HepG2 (cell line): ENCODE data around the gene EVL. TPM values are rescaled to one million over a fixed set of nuclear protein-coding genes. Genes with fewer than 3 reads are reported as not detected.

ENCODE experiments used
- AGO1 ChIP-seq: fragments of 200-400 bp; formaldehyde crosslinking; IDR thresholded peaks from 2 replicates; pipeline ENCODE4 v1.6.1; 2017; ENCODE audit warnings: mild to moderate bottlenecking, low read depth, low read length, moderate library complexity; ENCODE audit not compliant: poor library complexity, severe bottlenecking
- CHD2 ChIP-seq: IDR thresholded peaks from 2 replicates; pipeline ENCODE4 v1.6.1; 2011; ENCODE audit warnings: low read depth, low read length, improper control_type of control experiment
- DPF2 ChIP-seq: sonication (generic); formaldehyde crosslinking; IDR thresholded peaks from 2 replicates; pipeline ENCODE4 v1.4.0; 2020; ENCODE audit warnings: mild to moderate bottlenecking, low read depth, missing genetic modification reagents, borderline replicate concordance
- KAT7 ChIP-seq: IDR thresholded peaks from 2 replicates; pipeline ENCODE4 v1.6.1; 2018; ENCODE audit warnings: borderline replicate concordance, missing compliant biosample characterization
- MBNL3 ChIP-seq: fragments of 250-450 bp; sonication (Bioruptor Pico); conservative IDR thresholded peaks from 2 replicates; pipeline ENCODE4 v1.8.0; 2022; ENCODE audit warnings: mild to moderate bottlenecking, inconsistent platforms
- NR2F1 ChIP-seq, 2 experiments: fragments of 450-650 bp in 1 of 2; formaldehyde crosslinking in 1 of 2; IDR thresholded peaks; 2 replicates each; pipeline versions ENCODE4 v1.5.0 to v1.6.1; 2016 to 2020; ENCODE audit warnings: mild to moderate bottlenecking in 1 of 2, missing compliant biosample characterization in 1 of 2, missing genetic modification reagents in 1 of 2, moderate library complexity in 1 of 2
- SALL1 ChIP-seq: sonication (generic); formaldehyde crosslinking; IDR thresholded peaks from 2 replicates; pipeline ENCODE4 v1.8.0; 2022; ENCODE audit warnings: mild to moderate bottlenecking, missing genetic modification reagents
- TBX3 ChIP-seq: fragments of 450-650 bp; IDR thresholded peaks from 2 replicates; pipeline ENCODE4 v1.6.1; 2017; ENCODE audit warnings: antibody characterized with exemption, mild to moderate bottlenecking, inconsistent platforms, borderline replicate concordance
- TCF7 ChIP-seq: sonication (generic); IDR thresholded peaks from 2 replicates; pipeline ENCODE4 v1.6.1; 2016; ENCODE audit warnings: antibody characterized with exemption, low read depth
- TCF7L2 ChIP-seq: IDR thresholded peaks from 2 replicates; pipeline ENCODE4 v1.6.1; 2011; ENCODE audit warnings: mild to moderate bottlenecking, low read depth, low read length, moderate library complexity
- XRCC5 ChIP-seq: fragments of 200-400 bp; formaldehyde crosslinking; optimal IDR thresholded peaks from 2 replicates; pipeline ENCODE3; 2017; ENCODE audit warnings: mild to moderate bottlenecking, low read length
- ZNF138 ChIP-seq: sonication (generic); formaldehyde crosslinking; IDR thresholded peaks from 2 replicates; pipeline ENCODE4 v1.5.0; 2020; ENCODE audit warnings: mild to moderate bottlenecking, low read depth, missing genetic modification reagents
- ZNF180 ChIP-seq: sonication (generic); formaldehyde crosslinking; IDR thresholded peaks from 2 replicates; pipeline ENCODE4 v1.4.0; 2020; ENCODE audit warnings: low read depth, missing genetic modification reagents, borderline replicate concordance
- ZNF234 ChIP-seq: sonication (generic); formaldehyde crosslinking; conservative IDR thresholded peaks from 2 replicates; pipeline ENCODE4 v1.5.1; 2020; ENCODE audit warnings: mild to moderate bottlenecking, missing genetic modification reagents
- ZNF274 ChIP-seq: sonication (generic); formaldehyde crosslinking; IDR thresholded peaks from 2 replicates; pipeline ENCODE4 v1.5.1; 2020; ENCODE audit warnings: mild to moderate bottlenecking, missing genetic modification reagents
- ZNF563 ChIP-seq: sonication (generic); formaldehyde crosslinking; IDR thresholded peaks from 2 replicates; pipeline ENCODE4 v1.8.0; 2022; ENCODE audit warnings: mild to moderate bottlenecking, moderate library complexity, missing genetic modification reagents
- ZNF644 ChIP-seq: IDR thresholded peaks from 2 replicates; pipeline ENCODE4 v1.6.1; 2016; ENCODE audit warnings: low read depth
- polyA plus RNA-seq, 8 experiments: library from polyadenylated mRNA; depleted of rRNA in 3 of 8; stranded (reverse) in 7 of 8; unstranded in 1 of 8; fragments of >200 nt; fragmentation: Illumina TruSeq in 4 of 8; extraction: Trizol in 4 of 8; gene quantifications; 2 replicates each; pipeline versions ENCODE4 v1.2.1 to v1.2.3, GENCODE V29; 2011 to 2016; ENCODE audit warnings: low read depth in 4 of 8, missing spikeins in 1 of 8, mixed read lengths in 1 of 8; ENCODE audit not compliant: insufficient read depth in 1 of 8
- total RNA-seq, 5 experiments: library from RNA; depleted of rRNA; stranded (reverse); fragments of >200 nt; fragmentation: Illumina TruSeq; extraction: Trizol; gene quantifications; 2 replicates each; pipeline ENCODE4 v1.2.3, GENCODE V29; 2016; ENCODE audit warnings: low read depth in 1 of 5
- TF ChIP-seq, protein P1 (sequence below): sonication (generic); formaldehyde crosslinking; IDR thresholded peaks from 2 replicates; pipeline ENCODE4 v1.5.1; 2020; ENCODE audit warnings: mild to moderate bottlenecking, missing genetic modification reagents, borderline replicate concordance
- TF ChIP-seq, protein P2 (sequence below), 2 experiments: sonication (generic) in 1 of 2; formaldehyde crosslinking in 1 of 2; IDR thresholded peaks; 2 replicates each; pipeline versions ENCODE4 v1.5.1 to v1.6.1; 2011 to 2020; ENCODE audit warnings: borderline replicate concordance in 1 of 2, low read depth in 1 of 2, low read length in 1 of 2, mild to moderate bottlenecking in 1 of 2, missing genetic modification reagents in 1 of 2, moderate library complexity in 1 of 2
- TF ChIP-seq, protein P3 (sequence below): sonication (generic); formaldehyde crosslinking; IDR thresholded peaks from 2 replicates; pipeline ENCODE4 v1.5.0; 2020; ENCODE audit warnings: missing genetic modification reagents

EVL gene
- total and polyA plus RNA-seq, 2 of the 13 experiments (the other 11 are each of a cell fraction or from before 2014, with no cell fraction given) = 15.1 to 31.2 TPM

DNA sequence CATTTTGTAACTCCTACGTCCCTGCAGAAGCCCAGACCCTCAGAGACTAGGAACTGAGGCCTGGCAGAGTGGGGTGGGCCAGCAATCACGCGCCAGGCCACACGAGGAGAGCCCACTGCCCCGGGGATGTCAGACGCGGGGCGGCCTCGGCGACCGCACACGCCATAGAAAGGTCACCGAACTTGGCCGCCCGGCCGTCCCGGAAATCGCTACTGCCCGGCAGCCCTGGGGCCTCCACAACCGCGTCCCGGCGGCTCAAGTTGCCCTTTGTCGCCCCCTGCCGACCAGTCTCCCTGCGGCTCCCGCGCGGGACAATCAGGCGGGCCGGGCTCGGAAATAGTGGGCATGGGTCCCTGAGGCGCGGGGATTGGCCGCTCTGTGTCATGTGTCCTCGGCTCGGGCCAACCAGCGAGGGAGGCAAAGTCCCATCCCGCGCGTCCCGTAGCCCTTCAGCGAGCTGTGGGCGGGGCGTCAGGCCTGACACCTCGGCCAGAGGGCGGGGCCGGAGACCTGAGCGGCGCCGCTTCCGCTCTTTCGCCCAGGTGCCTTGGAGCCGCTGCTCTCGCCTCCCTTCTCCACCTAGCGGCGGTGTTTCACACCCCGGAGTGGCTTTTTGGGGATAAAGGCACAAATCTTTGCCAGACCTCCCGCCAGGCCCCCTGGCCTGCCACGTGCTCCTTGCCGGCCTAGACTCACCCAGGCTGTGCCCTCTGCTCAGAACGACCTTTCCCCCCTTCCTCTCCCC is 127.6 kb downstream of the EVL start (continued):
- TF ChIP-seq, protein P1, sequence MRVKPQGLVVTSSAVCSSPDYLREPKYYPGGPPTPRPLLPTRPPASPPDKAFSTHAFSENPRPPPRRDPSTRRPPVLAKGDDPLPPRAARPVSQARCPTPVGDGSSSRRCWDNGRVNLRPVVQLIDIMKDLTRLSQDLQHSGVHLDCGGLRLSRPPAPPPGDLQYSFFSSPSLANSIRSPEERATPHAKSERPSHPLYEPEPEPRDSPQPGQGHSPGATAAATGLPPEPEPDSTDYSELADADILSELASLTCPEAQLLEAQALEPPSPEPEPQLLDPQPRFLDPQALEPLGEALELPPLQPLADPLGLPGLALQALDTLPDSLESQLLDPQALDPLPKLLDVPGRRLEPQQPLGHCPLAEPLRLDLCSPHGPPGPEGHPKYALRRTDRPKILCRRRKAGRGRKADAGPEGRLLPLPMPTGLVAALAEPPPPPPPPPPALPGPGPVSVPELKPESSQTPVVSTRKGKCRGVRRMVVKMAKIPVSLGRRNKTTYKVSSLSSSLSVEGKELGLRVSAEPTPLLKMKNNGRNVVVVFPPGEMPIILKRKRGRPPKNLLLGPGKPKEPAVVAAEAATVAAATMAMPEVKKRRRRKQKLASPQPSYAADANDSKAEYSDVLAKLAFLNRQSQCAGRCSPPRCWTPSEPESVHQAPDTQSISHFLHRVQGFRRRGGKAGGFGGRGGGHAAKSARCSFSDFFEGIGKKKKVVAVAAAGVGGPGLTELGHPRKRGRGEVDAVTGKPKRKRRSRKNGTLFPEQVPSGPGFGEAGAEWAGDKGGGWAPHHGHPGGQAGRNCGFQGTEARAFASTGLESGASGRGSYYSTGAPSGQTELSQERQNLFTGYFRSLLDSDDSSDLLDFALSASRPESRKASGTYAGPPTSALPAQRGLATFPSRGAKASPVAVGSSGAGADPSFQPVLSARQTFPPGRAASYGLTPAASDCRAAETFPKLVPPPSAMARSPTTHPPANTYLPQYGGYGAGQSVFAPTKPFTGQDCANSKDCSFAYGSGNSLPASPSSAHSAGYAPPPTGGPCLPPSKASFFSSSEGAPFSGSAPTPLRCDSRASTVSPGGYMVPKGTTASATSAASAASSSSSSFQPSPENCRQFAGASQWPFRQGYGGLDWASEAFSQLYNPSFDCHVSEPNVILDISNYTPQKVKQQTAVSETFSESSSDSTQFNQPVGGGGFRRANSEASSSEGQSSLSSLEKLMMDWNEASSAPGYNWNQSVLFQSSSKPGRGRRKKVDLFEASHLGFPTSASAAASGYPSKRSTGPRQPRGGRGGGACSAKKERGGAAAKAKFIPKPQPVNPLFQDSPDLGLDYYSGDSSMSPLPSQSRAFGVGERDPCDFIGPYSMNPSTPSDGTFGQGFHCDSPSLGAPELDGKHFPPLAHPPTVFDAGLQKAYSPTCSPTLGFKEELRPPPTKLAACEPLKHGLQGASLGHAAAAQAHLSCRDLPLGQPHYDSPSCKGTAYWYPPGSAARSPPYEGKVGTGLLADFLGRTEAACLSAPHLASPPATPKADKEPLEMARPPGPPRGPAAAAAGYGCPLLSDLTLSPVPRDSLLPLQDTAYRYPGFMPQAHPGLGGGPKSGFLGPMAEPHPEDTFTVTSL (CRISPR knock-in tag) = 0 out of 2 replicates have a peak, but pooled peaks have one; percentile 26
- TF ChIP-seq KAT7 (peak; percentile 74; the same call in 1 of the 2 replicates), TBX3 (peak; percentile 96), ZNF274 (CRISPR knock-in tag) (peak; percentile 51; the same call in 1 of the 2 replicates), ZNF644 (CRISPR knock-in tag) (no peak), DPF2 (CRISPR knock-in tag) (no peak), ZNF180 (CRISPR knock-in tag) (0 out of 2 replicates have a peak, but pooled peaks have one; percentile 65), CHD2 (peak; percentile 65; the same call in 1 of the 2 replicates), MBNL3 (CRISPR knock-in tag) (no peak), ZNF138 (CRISPR knock-in tag) (peak; percentile 67; the same call in 1 of the 2 replicates), XRCC5 (peak; percentile 98), TCF7 (no peak), NR2F1 (CRISPR knock-in tag; IDR thresholded peaks at IDR 0.05) (peak; percentile 57 to 81; a peak in 3 of 4 replicates), TCF7L2 (no peak), SALL1 (peak; percentile 95), AGO1 (no peak), ZNF234 (CRISPR knock-in tag) (0 out of 2 replicates have a peak, but pooled peaks have one; percentile 22), ZNF563 (peak; percentile 94)
- TF ChIP-seq, protein P2, sequence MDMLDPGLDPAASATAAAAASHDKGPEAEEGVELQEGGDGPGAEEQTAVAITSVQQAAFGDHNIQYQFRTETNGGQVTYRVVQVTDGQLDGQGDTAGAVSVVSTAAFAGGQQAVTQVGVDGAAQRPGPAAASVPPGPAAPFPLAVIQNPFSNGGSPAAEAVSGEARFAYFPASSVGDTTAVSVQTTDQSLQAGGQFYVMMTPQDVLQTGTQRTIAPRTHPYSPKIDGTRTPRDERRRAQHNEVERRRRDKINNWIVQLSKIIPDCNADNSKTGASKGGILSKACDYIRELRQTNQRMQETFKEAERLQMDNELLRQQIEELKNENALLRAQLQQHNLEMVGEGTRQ (IDR thresholded peaks at IDR 0.05; ENCODE audit: low read depth, low read length) = peak; percentile 86
- TF ChIP-seq, protein P2 (CRISPR knock-in tag; IDR thresholded peaks at IDR 0.05; ENCODE audit: borderline replicate concordance) = peak; percentile 97
- TF ChIP-seq, protein P3, sequence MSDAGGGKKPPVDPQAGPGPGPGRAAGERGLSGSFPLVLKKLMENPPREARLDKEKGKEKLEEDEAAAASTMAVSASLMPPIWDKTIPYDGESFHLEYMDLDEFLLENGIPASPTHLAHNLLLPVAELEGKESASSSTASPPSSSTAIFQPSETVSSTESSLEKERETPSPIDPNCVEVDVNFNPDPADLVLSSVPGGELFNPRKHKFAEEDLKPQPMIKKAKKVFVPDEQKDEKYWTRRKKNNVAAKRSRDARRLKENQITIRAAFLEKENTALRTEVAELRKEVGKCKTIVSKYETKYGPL (CRISPR knock-in tag) = no peak
